ENCODE data around the gene SENP1. TPM values are rescaled to one million over a fixed set of nuclear protein-coding genes. Genes with fewer than 3 reads are reported as not detected.

SENP1 gene
- total RNA-seq, 2 donors from 2014 or later = 11.5 to 49.6 TPM

DNA sequence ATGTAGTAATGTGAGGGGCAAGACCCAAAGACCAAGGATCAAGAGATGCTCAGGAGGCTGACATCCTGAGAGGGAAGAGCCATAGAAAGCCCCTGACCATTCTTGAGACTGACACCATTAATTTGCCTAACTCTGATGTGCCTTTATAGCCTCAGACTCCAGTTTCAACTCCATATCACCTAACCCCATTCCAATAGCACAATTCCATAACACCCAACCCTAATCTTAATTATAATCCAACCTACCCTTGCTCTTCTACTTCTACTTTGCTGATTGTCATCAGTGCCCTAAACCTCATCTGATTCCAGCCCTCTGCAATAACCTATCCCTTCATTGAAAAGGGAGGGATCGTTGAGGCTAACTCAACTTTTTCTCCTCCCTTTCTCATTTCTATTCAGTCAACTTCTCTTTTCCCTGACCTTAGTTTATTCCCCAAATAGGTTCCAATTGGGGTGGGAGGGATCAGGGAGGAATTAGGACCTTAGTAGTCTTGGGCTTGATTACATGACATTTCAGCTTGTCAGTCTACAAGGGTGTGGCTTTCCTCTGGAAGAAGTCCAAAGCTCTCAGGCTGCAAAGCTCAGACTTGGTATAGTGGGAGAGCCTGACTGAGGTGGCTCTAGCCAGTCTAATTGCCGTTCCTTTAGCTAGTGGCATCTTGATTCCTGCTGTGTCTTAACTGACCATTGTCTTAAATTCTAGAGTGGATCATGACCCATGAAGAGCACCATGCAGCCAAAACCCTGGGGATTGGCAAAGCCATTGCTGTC is 16.4 kb upstream of the SENP1 start:
- DNase-seq (ENCODE audit: low spot score) = no peak
- H3K27ac ChIP-seq = no peak overlapping the region
- TF ChIP-seq POLR2A (IDR thresholded peaks at IDR 0.05) = no peak
- 85% methylated on average over 2 of the region's 2 CpGs for WGBS
- no peaks in the 10 kb centered on the region for H3K27me3 ChIP-seq (replicated peaks; ENCODE audit: insufficient read depth)
- no peaks in the 10 kb centered on the region for H3K36me3 ChIP-seq
- no peaks in the 10 kb centered on the region for H3K4me1 ChIP-seq (replicated peaks)
- H3K4me3 ChIP-seq = no peak overlapping the region
- intact Hi-C loops (cut with DNase I) = loop anchor here (5.0 kb wide), 1 partner anchor 35 kb away; the partner anchor contains the start of gene ASB8
- no peaks in the 10 kb centered on the region for H3K9me3 ChIP-seq

DNA sequence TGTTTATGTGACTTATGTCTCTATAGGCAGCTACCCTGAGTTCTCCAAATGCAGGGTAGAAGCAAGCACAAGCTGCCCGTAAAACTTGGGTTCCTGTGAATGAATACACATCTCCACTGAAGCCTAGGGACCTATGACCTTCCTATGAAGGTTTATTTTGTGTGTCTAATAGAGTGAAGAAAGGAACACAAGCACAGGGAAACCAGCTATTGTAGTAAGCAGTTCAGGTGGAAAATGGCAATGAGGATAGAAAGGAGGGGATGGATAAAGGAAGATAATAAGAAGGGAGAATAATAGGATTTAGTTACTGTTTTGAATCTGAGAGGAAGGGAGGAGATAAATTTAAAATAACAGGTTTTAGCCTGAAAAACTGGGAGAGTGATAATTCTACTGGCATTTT is 15.6 kb upstream of the SENP1 start:
- TF ChIP-seq POLR2AphosphoS5 (IDR thresholded peaks at IDR 0.05) (no peak), POLR2A (IDR thresholded peaks at IDR 0.05) (no peak)
- TF ChIP-seq, protein P1, sequence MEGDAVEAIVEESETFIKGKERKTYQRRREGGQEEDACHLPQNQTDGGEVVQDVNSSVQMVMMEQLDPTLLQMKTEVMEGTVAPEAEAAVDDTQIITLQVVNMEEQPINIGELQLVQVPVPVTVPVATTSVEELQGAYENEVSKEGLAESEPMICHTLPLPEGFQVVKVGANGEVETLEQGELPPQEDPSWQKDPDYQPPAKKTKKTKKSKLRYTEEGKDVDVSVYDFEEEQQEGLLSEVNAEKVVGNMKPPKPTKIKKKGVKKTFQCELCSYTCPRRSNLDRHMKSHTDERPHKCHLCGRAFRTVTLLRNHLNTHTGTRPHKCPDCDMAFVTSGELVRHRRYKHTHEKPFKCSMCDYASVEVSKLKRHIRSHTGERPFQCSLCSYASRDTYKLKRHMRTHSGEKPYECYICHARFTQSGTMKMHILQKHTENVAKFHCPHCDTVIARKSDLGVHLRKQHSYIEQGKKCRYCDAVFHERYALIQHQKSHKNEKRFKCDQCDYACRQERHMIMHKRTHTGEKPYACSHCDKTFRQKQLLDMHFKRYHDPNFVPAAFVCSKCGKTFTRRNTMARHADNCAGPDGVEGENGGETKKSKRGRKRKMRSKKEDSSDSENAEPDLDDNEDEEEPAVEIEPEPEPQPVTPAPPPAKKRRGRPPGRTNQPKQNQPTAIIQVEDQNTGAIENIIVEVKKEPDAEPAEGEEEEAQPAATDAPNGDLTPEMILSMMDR (IDR thresholded peaks at IDR 0.05) = no peak
- intact Hi-C loops (cut with DNase I) = loop anchor here (5.0 kb wide), 1 partner anchor 36 kb away; the partner anchor contains the start of gene ASB8
- WGBS = 90% methylated on average over 1 of the region's 1 CpG

DNA sequence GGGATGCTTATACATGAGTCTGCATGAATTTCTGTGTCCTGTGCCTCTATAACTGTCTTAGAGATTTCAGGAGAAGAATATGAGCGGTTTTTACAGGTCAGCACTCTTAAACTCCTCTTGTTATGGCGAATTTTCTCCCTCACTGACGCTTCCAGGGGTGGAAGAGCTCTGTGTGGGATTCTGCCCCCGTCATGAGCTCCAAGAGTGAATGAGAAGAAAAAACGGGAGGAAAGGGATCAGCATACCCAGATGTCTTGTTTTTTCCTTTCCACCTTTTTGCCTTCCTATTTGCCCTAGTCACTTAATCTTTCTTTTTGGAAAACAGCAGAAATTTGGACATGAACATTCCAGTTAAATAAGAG is 13.9 kb upstream of the SENP1 start:
- peak overlapping the region; percentile 40 to 48 for H3K4me3 ChIP-seq
- H3K27me3 ChIP-seq (replicated peaks; ENCODE audit: insufficient read depth) = no peaks in the 10 kb centered on the region
- intact Hi-C loops (cut with DNase I) = loop anchor here (5.0 kb wide), 1 partner anchor 37 kb away; the partner anchor contains the start of gene ASB8
- TF ChIP-seq, protein P1 (IDR thresholded peaks at IDR 0.05) = no peak
- no peak for TF ChIP-seq POLR2A (IDR thresholded peaks at IDR 0.05)
- no peak for TF ChIP-seq POLR2AphosphoS5 (IDR thresholded peaks at IDR 0.05)
- WGBS = 3% methylated on average over 5 of the region's 5 CpGs
- no peak for DNase-seq (ENCODE audit: low spot score)
- H3K27ac ChIP-seq = peak overlapping the region; percentile 5 to 53
- no peaks in the 10 kb centered on the region for H3K9me3 ChIP-seq
- no peaks in the 10 kb centered on the region for H3K36me3 ChIP-seq
- no peaks in the 10 kb centered on the region for H3K4me1 ChIP-seq (replicated peaks)

More for the DNA sequence above, 15.6 kb upstream of the SENP1 start:
- H3K27me3 ChIP-seq (replicated peaks; ENCODE audit: insufficient read depth) = no peaks in the 10 kb centered on the region
- H3K9me3 ChIP-seq = no peaks in the 10 kb centered on the region
- no peaks in the 10 kb centered on the region for H3K4me1 ChIP-seq (replicated peaks)
- no peak for DNase-seq (ENCODE audit: low spot score)
- H3K36me3 ChIP-seq = no peaks in the 10 kb centered on the region
- no peak overlapping the region for H3K4me3 ChIP-seq
- no peak overlapping the region for H3K27ac ChIP-seq

DNA sequence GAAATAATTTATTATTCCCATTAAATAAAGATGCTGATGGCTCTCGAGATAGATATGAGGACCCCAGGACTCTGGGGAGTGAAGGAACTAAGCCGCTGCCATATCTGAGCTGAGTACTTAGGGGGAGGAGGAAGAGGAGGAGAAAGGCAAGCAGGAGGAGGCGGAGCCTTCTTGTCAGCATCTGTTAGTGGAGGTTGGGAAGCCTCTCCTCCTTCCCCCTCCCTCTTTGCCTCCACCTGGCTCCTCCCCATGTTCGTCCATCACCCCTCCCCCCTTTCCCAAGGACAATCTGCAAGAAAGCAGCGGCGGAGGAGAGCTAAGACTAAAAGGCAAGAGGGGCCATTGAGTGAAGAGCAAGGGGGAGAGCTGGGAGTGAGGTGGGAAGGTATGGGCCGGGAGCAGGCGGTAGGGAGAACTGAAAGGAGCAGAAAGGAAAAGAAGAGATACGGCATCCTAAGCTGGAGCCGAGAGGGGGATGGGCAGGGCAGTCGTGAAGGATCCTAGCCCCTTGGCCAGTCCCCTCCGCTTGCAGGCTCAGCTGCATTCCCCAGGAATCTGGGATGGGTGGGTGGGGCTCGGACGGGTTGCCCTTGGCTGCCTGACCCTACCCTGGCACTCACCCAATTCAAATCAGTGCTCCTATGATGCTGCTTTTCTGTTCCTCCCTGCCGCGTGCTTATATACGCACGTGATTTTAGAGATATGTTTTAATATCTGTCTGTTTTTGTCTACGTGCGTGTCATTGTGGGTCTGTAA is 13.4 kb upstream of the SENP1 start, which contains the start of gene PFKM:
TSS of gene PFKM (plus strand) at position 287 of the 756 bp plus-strand sequence. CDS start 3,411 bp downstream, outside the sequence.
- H3K4me3 ChIP-seq = peak within 1 kb of the TSS; percentile 40 to 48
- peak; percentile 32 for TF ChIP-seq POLR2A (IDR thresholded peaks at IDR 0.05)
- TF ChIP-seq, protein P1 (IDR thresholded peaks at IDR 0.05) = no peak
- TF ChIP-seq POLR2AphosphoS5 (IDR thresholded peaks at IDR 0.05) = peak; percentile 71
- H3K27ac ChIP-seq = peak within 1 kb of the TSS; percentile 5 to 53
- intact Hi-C loops (cut with DNase I) = no loop called here
- no peaks in the 10 kb centered on the region for H3K27me3 ChIP-seq (replicated peaks; ENCODE audit: insufficient read depth)
- H3K36me3 ChIP-seq = no peaks in the 10 kb centered on the region
- H3K9me3 ChIP-seq = no peaks in the 10 kb centered on the region
- DNase-seq (ENCODE audit: low spot score) = peak; percentile 83
- no peaks in the 10 kb centered on the region for H3K4me1 ChIP-seq (replicated peaks)
- under 1% methylated on average over 20 of the region's 20 CpGs for WGBS

DNA sequence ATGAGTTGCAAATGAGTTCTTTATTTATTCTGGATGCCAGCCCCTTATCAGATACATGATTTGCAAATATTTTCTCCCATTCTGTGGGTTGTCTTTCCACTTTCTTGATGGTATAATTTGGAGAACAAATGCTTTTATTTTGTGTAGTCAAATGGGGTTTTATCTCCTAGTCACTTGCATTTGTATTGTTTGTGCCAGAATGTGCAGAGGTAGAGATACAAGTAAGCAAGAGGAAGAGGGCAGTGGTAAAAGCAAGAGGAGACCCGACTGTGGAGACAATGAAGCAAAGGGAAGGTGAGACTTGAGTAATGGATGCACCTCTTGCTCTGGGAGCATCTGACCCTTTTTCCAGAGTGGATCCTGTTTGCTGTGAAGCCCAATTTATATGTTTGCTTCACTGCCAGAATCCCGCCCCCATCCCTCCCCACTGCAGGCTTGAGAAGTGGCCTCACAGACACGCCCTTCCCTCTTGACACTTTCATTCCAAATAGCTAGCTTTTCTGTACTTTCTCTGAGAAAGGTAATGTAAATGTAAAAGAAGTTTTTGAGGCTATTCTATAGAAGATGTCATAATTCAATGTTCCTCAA is 12.5 kb upstream of the SENP1 start:
- Histone ChIP-seq H3K36me3 (no peaks in the 10 kb centered on the region), H3K4me1 (replicated peaks) (no peaks in the 10 kb centered on the region), H3K4me3 (peak overlapping the region; percentile 40 to 48), H3K9me3 (no peaks in the 10 kb centered on the region), H3K27me3 (replicated peaks; ENCODE audit: insufficient read depth) (no peaks in the 10 kb centered on the region), H3K27ac (peak overlapping the region in 1 of 2 donors; percentile 53)
- DNase-seq (ENCODE audit: low spot score) = no peak
- 23% methylated on average over 3 of the region's 3 CpGs for WGBS
- TF ChIP-seq POLR2A (IDR thresholded peaks at IDR 0.05) = no peak
- TF ChIP-seq, protein P1 (IDR thresholded peaks at IDR 0.05) = no peak
- no peak for TF ChIP-seq POLR2AphosphoS5 (IDR thresholded peaks at IDR 0.05)
- intact Hi-C loops (cut with DNase I) = no loop called here

Measured in prostate gland (tissue), 2 donors.